Activated T-cell treated with anti-CD3 and anti-CD28 coated beads for 1 hour (primary cell): Measurements from ENCODE around the gene RGS10.

Experiments used
- DNase-seq: peaks from one replicate; pipeline ENCODE4 v3.0.0-alpha.2; 2020; ENCODE audit warnings: low read depth

The RGS10 gene

GRCh38 chr10:119518176-119518575, 24.3 kb downstream of the RGS10 start:
- no peak for DNase-seq

GRCh38 chr10:119517235-119518141, 25.0 kb downstream of the RGS10 start:
- DNase-seq, result no peak

GRCh38 chr10:119516381-119517234, 25.9 kb downstream of the RGS10 start:
- peak; percentile 38 for DNase-seq

GRCh38 chr10:119515511-119516045, 26.9 kb downstream of the RGS10 start:
- DNase-seq, result no peak

- DNase-seq, result no peak
Observed at GRCh38 chr10:119514819-119515218, 27.7 kb downstream of the RGS10 start.

GRCh38 chr10:119511828-119512515, 30.5 kb downstream of the RGS10 start:
- no peak for DNase-seq

GRCh38 chr10:119509909-119510451, 32.5 kb downstream of the RGS10 start:
- no peak for DNase-seq

GRCh38 chr10:119507115-119507514, 35.4 kb downstream of the RGS10 start:
- no peak for DNase-seq

- DNase-seq, result no peak
Observed at GRCh38 chr10:119505588-119506315, 36.8 kb downstream of the RGS10 start.

- DNase-seq, result no peak
Observed at GRCh38 chr10:119505131-119505551, 37.4 kb downstream of the RGS10 start.

GRCh38 chr10:119504651-119505050, 37.9 kb downstream of the RGS10 start:
- DNase-seq, result no peak

- no peak for DNase-seq
Observed at GRCh38 chr10:119503821-119504220, 38.7 kb downstream of the RGS10 start.

- no peak for DNase-seq
Observed at GRCh38 chr10:119502618-119503155, 39.8 kb downstream of the RGS10 start.

GRCh38 chr10:119502209-119502608, 40.3 kb downstream of the RGS10 start:
- peak; percentile 76 for DNase-seq

GRCh38 chr10:119501690-119502089, 40.8 kb downstream of the RGS10 start:
- no peak for DNase-seq

- DNase-seq, result no peak
Observed at GRCh38 chr10:119500821-119501220, 41.7 kb downstream of the RGS10 start.

GRCh38 chr10:119500123-119500795, 42.3 kb downstream of the RGS10 start:
- DNase-seq, result no peak

GRCh38 chr10:119499677-119500002, 42.9 kb downstream of the RGS10 start:
- DNase-seq, result no peak

- no peak for DNase-seq
Observed at GRCh38 chr10:119498889-119499676, 43.4 kb downstream of the RGS10 start.
